Common myeloid progenitor, CD34-positive (primary cell): ENCODE results near the gene PSENEN.

ENCODE experiments used
- CTCF ChIA-PET: fragments of 350-600 bp; sonication (Branson Sonifier 250); formaldehyde crosslinking; loops from one replicate; lab custom pipeline; 2021; ENCODE audit warnings: antibody characterized with exemption; lab: Charles Lee
- POLR2A ChIA-PET: fragments of 350-600 bp; sonication (Branson Sonifier 250); formaldehyde crosslinking; loops from one replicate; lab custom pipeline; 2021; ENCODE audit warnings: antibody characterized with exemption; lab: Charles Lee
- DNase-seq, 3 donors: peaks; one replicate each; pipeline versions ENCODE4 v3.0.0 to v3.0.0-alpha.2; 2013
- H3K27ac ChIP-seq, 2 experiments: 1 replicate in 1 of 2; 2 replicates in 1 of 2; pipeline ENCODE4 v1.7.0; 2013; ENCODE audit warnings: inconsistent platforms in 2 of 2, low read length in 2 of 2, mild to moderate bottlenecking in 2 of 2, low read depth in 1 of 2, moderate library complexity in 1 of 2; ENCODE audit not compliant: severe bottlenecking in 2 of 2, insufficient read depth in 1 of 2, poor library complexity in 1 of 2
- H3K27me3 ChIP-seq, 5 experiments: replicated peaks in 2 of 5; 1 replicate in 3 of 5; 2 replicates in 2 of 5; pipeline versions ENCODE4 v1.6.1 to v1.7.0; 2013; ENCODE audit warnings: low read length in 4 of 5, mild to moderate bottlenecking in 2 of 5, moderate library complexity in 2 of 5, inconsistent platforms in 1 of 5; ENCODE audit not compliant: insufficient read depth in 5 of 5, control insufficient read depth in 4 of 5
- H3K36me3 ChIP-seq, 4 experiments: 1 replicate in 2 of 4; 2 replicates in 2 of 4; pipeline versions ENCODE4 v1.6.1 to v1.7.0; 2013; ENCODE audit warnings: low read length in 3 of 4, control low read depth in 1 of 4, mild to moderate bottlenecking in 1 of 4; ENCODE audit not compliant: control insufficient read depth in 4 of 4, insufficient read depth in 4 of 4
- H3K4me1 ChIP-seq, 4 experiments: 1 replicate in 3 of 4; 2 replicates in 1 of 4; pipeline versions ENCODE4 v1.6.1 to v1.7.1; 2013; ENCODE audit warnings: low read length in 3 of 4, mild to moderate bottlenecking in 3 of 4, control low read depth in 1 of 4, inconsistent platforms in 1 of 4, moderate library complexity in 1 of 4; ENCODE audit not compliant: control insufficient read depth in 4 of 4, insufficient read depth in 4 of 4; ENCODE audit errors: control extremely low read depth in 1 of 4
- H3K4me3 ChIP-seq, 7 experiments: 1 replicate in 4 of 7; 2 replicates in 3 of 7; pipeline versions ENCODE4 v1.5.1 to v1.7.0; 2013; ENCODE audit warnings: mild to moderate bottlenecking in 7 of 7, low read length in 6 of 7, moderate library complexity in 6 of 7, inconsistent platforms in 2 of 7, low read depth in 2 of 7, control low read depth in 1 of 7; ENCODE audit not compliant: insufficient read depth in 4 of 7, control insufficient read depth in 1 of 7; ENCODE audit errors: extremely low read depth in 1 of 7
- H3K9me3 ChIP-seq, 5 experiments: 1 replicate in 4 of 5; 2 replicates in 1 of 5; pipeline versions ENCODE4 v1.6.1 to v1.7.1; 2013; ENCODE audit warnings: low read length in 4 of 5, mild to moderate bottlenecking in 2 of 5, inconsistent platforms in 1 of 5, low read depth in 1 of 5, moderate library complexity in 1 of 5; ENCODE audit not compliant: control insufficient read depth in 4 of 5, insufficient read depth in 2 of 5; ENCODE audit errors: control extremely low read depth in 1 of 5
- WGBS: methylation state at CpG from one replicate; pipeline ENCODE4 v1.1.5; 2013; ENCODE audit not compliant: insufficient coverage; 5-methylcytosine and 5-hydroxymethylcytosine counted together

Gene PSENEN

GRCh38 chr19:35733180-35734125 lies 12.0 kb upstream of the PSENEN start:
- CTCF ChIA-PET, result interaction anchor here (0.9 kb wide), 1 partner anchor 10 kb away, joined by 3 read pairs; no protein-coding TSS in a partner anchor
- 96% methylated on average over 15 of the region's 35 CpGs for WGBS
- no peaks in the 10 kb centered on the region for H3K4me1 ChIP-seq
- H3K9me3 ChIP-seq, result no peaks in the 10 kb centered on the region
- no peak overlapping the region for H3K4me3 ChIP-seq
- no peak for DNase-seq
- H3K27me3 ChIP-seq, result no peaks in the 10 kb centered on the region
- H3K27ac ChIP-seq, result no peak overlapping the region
- peaks cover 15 to 90% (median 80%) of the 10 kb centered on the region in 4 experiments for H3K36me3 ChIP-seq
- POLR2A ChIA-PET, result no interaction called here

DNA sequence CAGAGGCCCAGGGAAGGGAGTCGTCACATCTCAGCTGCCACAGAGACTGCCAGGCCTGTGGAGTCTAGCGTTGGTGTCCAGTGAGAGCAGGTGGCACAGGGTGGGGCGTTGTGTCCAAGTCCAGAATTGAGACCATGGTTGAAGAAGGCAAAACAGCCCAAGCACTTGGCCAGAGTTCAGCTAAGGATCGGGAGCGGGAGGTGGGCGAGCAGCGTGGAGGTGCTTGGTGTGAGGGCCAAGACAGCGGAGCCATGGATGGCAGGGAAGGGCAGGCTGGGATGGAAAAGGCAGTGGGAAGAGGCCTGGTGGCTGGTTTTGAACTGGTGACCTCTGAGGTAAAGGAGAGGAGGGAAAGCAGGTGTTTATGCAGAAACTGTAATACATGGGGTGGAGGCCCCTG lies 11.2 kb upstream of the PSENEN start:
- Histone ChIP-seq H3K4me3 (no peak overlapping the region), H3K4me1 (no peaks in the 10 kb centered on the region), H3K27ac (no peak overlapping the region), H3K9me3 (no peaks in the 10 kb centered on the region), H3K36me3 (peaks cover 10 to 90% (median 76%) of the 10 kb centered on the region in 4 experiments), H3K27me3 (no peaks in the 10 kb centered on the region)
- ChIA-PET POLR2A (no interaction called here), CTCF (interaction anchor here (0.9 kb wide), 1 partner anchor 11 kb away, joined by 3 read pairs; no protein-coding TSS in a partner anchor)
- no peak for DNase-seq
- WGBS, result 100% methylated on average over 8 of the region's 8 CpGs

DNA sequence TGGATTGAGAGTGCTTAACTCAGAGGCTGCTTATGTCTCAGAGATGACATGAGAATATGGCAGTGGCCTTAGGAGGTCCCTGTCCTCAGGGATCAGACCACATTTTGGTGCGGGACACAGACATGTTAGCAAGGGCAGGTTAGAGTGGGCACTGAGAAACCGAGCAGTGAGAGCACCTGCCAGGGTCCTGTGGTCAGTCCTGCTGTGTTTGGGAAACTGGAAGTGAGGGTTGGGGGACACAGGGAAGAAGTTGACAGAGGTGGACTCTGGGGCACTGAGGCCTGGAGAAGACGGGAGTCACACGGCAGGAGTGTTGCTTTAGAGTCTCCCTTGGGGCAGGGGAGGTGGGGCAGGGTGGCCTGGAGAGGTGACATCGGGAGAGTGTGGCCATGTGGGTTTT lies 10.6 kb upstream of the PSENEN start:
- ChIA-PET CTCF (interaction anchor here (0.9 kb wide), 1 partner anchor 11 kb away, joined by 3 read pairs; no protein-coding TSS in a partner anchor), POLR2A (interaction anchor here (0.5 kb wide), 1 partner anchor 16 kb away, joined by 4 read pairs; no protein-coding TSS in a partner anchor)
- 97% methylated on average over 4 of the region's 5 CpGs for WGBS
- Histone ChIP-seq H3K27me3 (no peaks in the 10 kb centered on the region), H3K4me3 (no peak overlapping the region), H3K9me3 (no peaks in the 10 kb centered on the region), H3K27ac (no peak overlapping the region), H3K4me1 (peaks cover 0 to 4% (median 3%) of the 10 kb centered on the region in 4 experiments), H3K36me3 (peaks cover 10 to 89% (median 71%) of the 10 kb centered on the region in 4 experiments)
- no peak for DNase-seq

DNA sequence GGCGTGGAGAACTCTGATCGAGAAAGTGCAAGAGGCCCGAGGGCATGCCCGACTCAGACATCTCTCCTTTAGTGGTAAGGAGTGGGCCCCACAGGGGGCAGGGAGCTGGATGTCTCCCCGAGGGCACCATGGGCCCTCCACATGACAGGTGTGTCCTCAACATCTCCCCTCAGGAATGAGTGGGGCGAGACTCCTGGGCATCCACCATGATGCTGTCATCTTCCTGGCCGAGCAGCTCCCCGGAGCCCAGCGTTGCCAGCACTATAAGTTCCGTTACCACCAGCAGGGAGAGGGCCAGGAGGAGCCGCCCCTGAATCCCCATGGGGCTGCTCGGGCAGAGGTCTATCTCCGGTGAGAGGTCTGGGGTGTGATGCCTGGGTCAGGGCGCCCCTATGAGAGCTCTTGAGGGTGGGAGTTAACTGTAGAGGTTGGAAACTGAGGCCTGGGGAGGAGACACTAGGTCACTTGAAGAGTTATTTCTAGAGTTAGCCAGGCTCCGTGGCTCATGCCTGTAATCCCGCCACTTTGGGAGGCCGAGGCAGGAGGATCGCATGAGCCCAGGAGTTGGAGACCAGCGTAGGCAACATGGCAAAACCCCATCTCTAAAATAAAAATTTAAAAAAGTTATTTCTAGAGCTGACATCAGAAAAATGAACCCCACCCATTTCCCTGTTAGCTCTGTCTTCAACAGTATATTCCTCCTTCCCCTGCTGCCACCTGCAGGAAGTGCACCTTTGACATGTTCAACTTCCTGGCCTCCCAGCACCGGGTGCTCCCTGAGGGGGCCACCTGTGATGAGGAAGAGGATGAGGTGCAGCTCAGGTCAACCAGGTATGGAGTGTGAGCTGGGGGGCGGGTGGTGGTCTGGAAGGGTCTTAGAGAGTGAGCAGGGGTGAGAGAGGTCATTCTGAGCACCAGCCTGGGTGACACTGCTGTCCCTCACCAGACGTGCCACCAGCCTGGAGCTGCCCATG lies 8.3 kb upstream of the PSENEN start:
- Histone ChIP-seq H3K4me1 (peaks cover 4 to 26% (median 22%) of the 10 kb centered on the region in 4 experiments), H3K4me3 (no peak overlapping the region), H3K36me3 (peaks cover 7 to 67% (median 51%) of the 10 kb centered on the region in 4 experiments), H3K27me3 (no peaks in the 10 kb centered on the region), H3K27ac (no peak overlapping the region), H3K9me3 (no peaks in the 10 kb centered on the region)
- POLR2A ChIA-PET, result interaction anchor here (0.6 kb wide), 1 partner anchor 12 kb away, joined by 4 read pairs; no protein-coding TSS in a partner anchor
- no peak for DNase-seq
- 98% methylated on average over 9 of the region's 22 CpGs for WGBS
- CTCF ChIA-PET, result interaction anchor here (0.9 to 1.3 kb wide), 4 partner anchors 9 to 43 kb away, joined by 3 to 5 read pairs (median 4); no protein-coding TSS in a partner anchor

DNA sequence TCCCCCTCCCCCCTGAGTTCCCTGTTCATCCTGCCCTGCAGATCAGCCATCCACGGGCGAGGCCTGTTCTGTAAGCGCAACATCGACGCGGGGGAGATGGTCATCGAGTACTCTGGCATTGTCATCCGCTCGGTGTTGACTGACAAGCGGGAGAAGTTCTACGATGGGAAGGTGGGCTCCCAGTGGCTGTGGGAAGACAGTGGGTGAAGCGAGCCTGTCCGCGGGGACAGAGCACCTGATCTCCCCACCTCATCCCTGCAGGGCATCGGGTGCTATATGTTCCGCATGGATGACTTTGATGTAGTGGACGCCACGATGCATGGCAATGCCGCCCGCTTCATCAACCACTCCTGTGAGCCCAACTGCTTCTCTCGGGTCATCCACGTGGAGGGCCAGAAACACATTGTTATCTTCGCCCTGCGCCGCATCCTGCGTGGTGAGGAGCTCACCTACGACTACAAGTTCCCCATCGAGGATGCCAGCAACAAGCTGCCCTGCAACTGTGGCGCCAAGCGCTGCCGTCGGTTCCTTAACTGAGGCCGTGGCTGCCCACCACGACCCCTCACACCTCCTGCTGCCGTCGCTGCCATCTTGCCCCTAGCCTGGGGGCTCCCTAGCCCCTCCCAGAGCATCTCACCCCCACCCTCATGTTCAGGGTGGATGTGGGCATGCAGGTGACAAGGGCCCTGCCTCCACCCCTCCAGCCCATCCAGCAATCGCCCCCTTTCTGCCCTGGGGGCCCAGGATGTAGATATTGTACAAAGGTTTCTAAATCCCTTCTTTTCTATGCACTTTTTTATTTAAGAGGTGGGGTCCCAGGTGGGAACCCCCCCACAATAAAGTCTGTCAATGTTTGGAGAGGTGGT lies 7.2 kb upstream of the PSENEN start:
- no peak for DNase-seq
- POLR2A ChIA-PET, result no interaction called here
- Histone ChIP-seq H3K27me3 (no peaks in the 10 kb centered on the region), H3K4me1 (peaks cover 4 to 36% (median 32%) of the 10 kb centered on the region in 4 experiments), H3K4me3 (no peak overlapping the region), H3K27ac (no peak overlapping the region), H3K9me3 (no peaks in the 10 kb centered on the region), H3K36me3 (peaks cover 7 to 59% (median 45%) of the 10 kb centered on the region in 4 experiments)
- CTCF ChIA-PET, result interaction anchor here (0.9 to 1.3 kb wide), 4 partner anchors 10 to 44 kb away, joined by 3 to 5 read pairs (median 4); no protein-coding TSS in a partner anchor
- WGBS, result 93% methylated on average over 31 of the region's 37 CpGs

GRCh38 chr19:35738887-35739229 lies 6.6 kb upstream of the PSENEN start:
- Histone ChIP-seq H3K27me3 (no peaks in the 10 kb centered on the region), H3K4me3 (no peak overlapping the region), H3K36me3 (peaks cover 7 to 53% (median 39%) of the 10 kb centered on the region in 4 experiments), H3K27ac (no peak overlapping the region), H3K9me3 (no peaks in the 10 kb centered on the region), H3K4me1 (peaks cover 4 to 40% (median 36%) of the 10 kb centered on the region in 4 experiments)
- WGBS, result 80% methylated on average over 1 of the region's 2 CpGs
- POLR2A ChIA-PET, result no interaction called here
- DNase-seq, result no peak
- CTCF ChIA-PET, result no interaction called here
